HL-60/S4 (cell line): ENCODE measurements around the gene SMCR8.
"Not testable (repeated sequence)": the region's sequence is repeated elsewhere in the genome, so short reads cannot be mapped to it uniquely, and the experiment has no call there.

ENCODE experiments used
- in situ Hi-C: fragments of 300-500 bp; cut with MboI; formaldehyde crosslinking; loops from 2 replicates; pipeline ENCODE4 v1.14.3; 2022; ENCODE audit warnings: low sequenced_read_pairs

Gene SMCR8

GRCh38 chr17:18314731-18315561 lies at the start of gene SMCR8, which contains the start of gene TOP3A:
Gene SMCR8 (plus strand): TSS chr17:18315293. CDS start chr17:18315790, 497 bp downstream.
Gene TOP3A (minus strand): TSS chr17:18314994. CDS start chr17:18314778, 216 bp downstream.
- in situ Hi-C loops = no loop called here

- in situ Hi-C loops = no loop called here
Observed at GRCh38 chr17:18267366-18267765, 47.7 kb upstream of the SMCR8 start.

- in situ Hi-C loops = no loop called here
Observed at GRCh38 chr17:18267927-18268711, 47.0 kb upstream of the SMCR8 start.

- in situ Hi-C loops = no loop called here
Observed at GRCh38 chr17:18270046-18270931, 44.8 kb upstream of the SMCR8 start.

GRCh38 chr17:18277076-18277475 lies 38.0 kb upstream of the SMCR8 start:
- in situ Hi-C loops = no loop called here

- in situ Hi-C loops = no loop called here
Observed at GRCh38 chr17:18278867-18279266, 36.2 kb upstream of the SMCR8 start.

GRCh38 chr17:18280249-18280648 lies 34.8 kb upstream of the SMCR8 start:
- in situ Hi-C loops = no loop called here

GRCh38 chr17:18280766-18281371 lies 34.2 kb upstream of the SMCR8 start:
- in situ Hi-C loops = no loop called here

GRCh38 chr17:18281788-18282187 lies 33.3 kb upstream of the SMCR8 start:
- in situ Hi-C loops = no loop called here

GRCh38 chr17:18285296-18285695 lies 29.8 kb upstream of the SMCR8 start:
- in situ Hi-C loops = no loop called here

GRCh38 chr17:18291718-18292540 lies 23.2 kb upstream of the SMCR8 start:
- in situ Hi-C loops = no loop called here

GRCh38 chr17:18298061-18298460 lies 17.0 kb upstream of the SMCR8 start:
- in situ Hi-C loops = not testable (repeated sequence)

GRCh38 chr17:18300725-18301480 lies 14.2 kb upstream of the SMCR8 start:
- in situ Hi-C loops = no loop called here

GRCh38 chr17:18303206-18303605 lies 11.9 kb upstream of the SMCR8 start:
- in situ Hi-C loops = not testable (repeated sequence)

GRCh38 chr17:18309202-18309601 lies 5.9 kb upstream of the SMCR8 start:
- in situ Hi-C loops = no loop called here

GRCh38 chr17:18314059-18314730 lies 898 bp upstream of the SMCR8 start:
- in situ Hi-C loops = no loop called here

- in situ Hi-C loops = no loop called here
Observed at GRCh38 chr17:18315562-18315922, 449 bp downstream of the SMCR8 start.

GRCh38 chr17:18315961-18316360 lies 868 bp downstream of the SMCR8 start:
- in situ Hi-C loops = no loop called here
